ENCODE data around the gene AGAP5. TPM values are rescaled to one million over a fixed set of nuclear protein-coding genes. Genes with fewer than 3 reads are reported as not detected.
"Not testable (repeated sequence)": the region's sequence is repeated elsewhere in the genome, so short reads cannot be mapped to it uniquely, and the experiment has no call there.

Gene AGAP5
- 1 to 10 TPM; 9.3 to 10.0 TPM for total RNA-seq

GRCh38 chr10:73697675-73698159, at the start of gene AGAP5:
AGAP5 (minus strand) TSS chr10:73698109; CDS start chr10:73697755, 354 bp downstream.
- DNase-seq; H3K27ac Mint-ChIP-seq; H3K4me1 Mint-ChIP-seq (ENCODE audit: low read depth); ATAC-seq; POLR2A ChIA-PET; CTCF ChIA-PET; H3K4me3 Mint-ChIP-seq; H3K9me3 Mint-ChIP-seq (ENCODE audit: insufficient read depth); H3K27me3 Mint-ChIP-seq (ENCODE audit: low read depth): not testable (repeated sequence)
- peaks cover 13% of the 10 kb centered on the region for H3K36me3 Mint-ChIP-seq (ENCODE audit: low read depth)

GRCh38 chr10:73746721-73747120, 48.8 kb upstream of the AGAP5 start:
- no peaks in the 10 kb centered on the region for H3K27me3 Mint-ChIP-seq (ENCODE audit: low read depth)
- no peak for ATAC-seq

GRCh38 chr10:73744664-73744975, 46.7 kb upstream of the AGAP5 start:
- peaks cover 32% of the 10 kb centered on the region for H3K4me1 Mint-ChIP-seq (ENCODE audit: low read depth)
- H3K27ac Mint-ChIP-seq = peak overlapping the region; percentile 100
- peak; percentile 43 for ATAC-seq
- peak; percentile 64 for DNase-seq
- H3K9me3 Mint-ChIP-seq (ENCODE audit: insufficient read depth) = no peaks in the 10 kb centered on the region
- peaks cover 31% of the 10 kb centered on the region for H3K36me3 Mint-ChIP-seq (ENCODE audit: low read depth)
- no peaks in the 10 kb centered on the region for H3K27me3 Mint-ChIP-seq (ENCODE audit: low read depth)
- CTCF ChIA-PET = interaction anchor here (1.4 to 2.4 kb wide), 3 partner anchors 14 to 135 kb away, joined by 6 to 11 read pairs (median 7); no protein-coding TSS in a partner anchor
- H3K4me3 Mint-ChIP-seq = peak overlapping the region; percentile 99
- POLR2A ChIA-PET = interaction anchor here (0.9 to 2.7 kb wide), 6 partner anchors 14 to 104 kb away, joined by 3 to 23 read pairs (median 10); partner anchors contain the start of gene ZSWIM8

More at GRCh38 chr10:73746721-73747120, 48.8 kb upstream of the AGAP5 start:
- POLR2A ChIA-PET = interaction anchor here (0.6 kb wide), 1 partner anchor 133 kb away, joined by 5 read pairs; no protein-coding TSS in a partner anchor
- peaks cover 48% of the 10 kb centered on the region for H3K36me3 Mint-ChIP-seq (ENCODE audit: low read depth)
- H3K4me1 Mint-ChIP-seq (ENCODE audit: low read depth) = peaks cover 40% of the 10 kb centered on the region
- no peaks in the 10 kb centered on the region for H3K9me3 Mint-ChIP-seq (ENCODE audit: insufficient read depth)
- H3K4me3 Mint-ChIP-seq = peak overlapping the region; percentile 26
- no peak for DNase-seq
- CTCF ChIA-PET = no interaction called here
- H3K27ac Mint-ChIP-seq = peak overlapping the region; percentile 61

GRCh38 chr10:73743905-73744663, 46.2 kb upstream of the AGAP5 start, which contains the start of gene SEC24C:
SEC24C (plus strand) TSS chr10:73744372; CDS start chr10:73746833, 2,461 bp downstream.
- peaks cover 30% of the 10 kb centered on the region for H3K4me1 Mint-ChIP-seq (ENCODE audit: low read depth)
- H3K27ac Mint-ChIP-seq = peak within 1 kb of the TSS; percentile 100
- POLR2A ChIA-PET = interaction anchor here (0.5 to 2.7 kb wide), 14 partner anchors 9 to 131 kb away, joined by 3 to 27 read pairs (median 8); partner anchors contain the start of genes CHCHD1 and ZSWIM8
- CTCF ChIA-PET = interaction anchor here (0.8 to 2.4 kb wide), 10 partner anchors 12 to 215 kb away, joined by 3 to 13 read pairs (median 4); a partner anchor contains a TSS
- peaks cover 28% of the 10 kb centered on the region for H3K36me3 Mint-ChIP-seq (ENCODE audit: low read depth)
- H3K9me3 Mint-ChIP-seq (ENCODE audit: insufficient read depth) = no peaks in the 10 kb centered on the region
- DNase-seq (peak; percentile 97), ATAC-seq (peak; percentile 95)
- H3K4me3 Mint-ChIP-seq = peak within 1 kb of the TSS; percentile 99
- H3K27me3 Mint-ChIP-seq (ENCODE audit: low read depth) = no peaks in the 10 kb centered on the region

- Mint-ChIP-seq H3K9me3 (ENCODE audit: insufficient read depth) (no peaks in the 10 kb centered on the region), H3K4me3 (peak overlapping the region; percentile 99), H3K36me3 (ENCODE audit: low read depth) (peaks cover 25% of the 10 kb centered on the region), H3K4me1 (ENCODE audit: low read depth) (peaks cover 27% of the 10 kb centered on the region), H3K27ac (peak overlapping the region; percentile 100), H3K27me3 (ENCODE audit: low read depth) (no peaks in the 10 kb centered on the region)
- ATAC-seq (no peak), DNase-seq (no peak)
- ChIA-PET CTCF (interaction anchor here (0.8 to 2.4 kb wide), 11 partner anchors 13 to 215 kb away, joined by 3 to 13 read pairs (median 4); a partner anchor contains a TSS), POLR2A (interaction anchor here (0.7 to 2.7 kb wide), 10 partner anchors 8 to 132 kb away, joined by 3 to 27 read pairs (median 8); partner anchors contain the start of genes CHCHD1 and ZSWIM8)
Observed at GRCh38 chr10:73743327-73743904, 45.5 kb upstream of the AGAP5 start.

DNA sequence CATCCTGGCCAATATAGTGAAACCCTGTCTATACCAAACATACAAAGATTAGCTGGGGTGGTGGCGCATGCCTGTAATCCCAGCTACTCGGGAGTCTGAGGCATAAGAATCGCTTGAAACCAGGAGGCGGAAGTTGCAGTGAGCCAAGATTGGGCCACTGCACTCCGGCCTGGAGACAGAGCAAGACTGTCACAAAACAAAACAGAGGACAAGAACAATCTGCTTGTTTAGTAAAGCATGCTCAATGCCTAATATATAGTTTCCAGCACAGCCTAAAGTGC, 44.5 kb upstream of the AGAP5 start:
- no peaks in the 10 kb centered on the region for H3K9me3 Mint-ChIP-seq (ENCODE audit: insufficient read depth)
- ATAC-seq (no peak), DNase-seq (no peak)
- ChIA-PET CTCF (interaction anchor here (0.9 kb wide), 1 partner anchor 114 kb away, joined by 3 read pairs; no protein-coding TSS in a partner anchor), POLR2A (interaction anchor here (1.9 to 2.1 kb wide), 3 partner anchors 12 to 40 kb away, joined by 8 to 27 read pairs (median 17); partner anchors contain the start of gene CHCHD1)
- no peaks in the 10 kb centered on the region for H3K27me3 Mint-ChIP-seq (ENCODE audit: low read depth)
- peak overlapping the region; percentile 99 for H3K4me3 Mint-ChIP-seq
- H3K36me3 Mint-ChIP-seq (ENCODE audit: low read depth) = peaks cover 28% of the 10 kb centered on the region
- no peak overlapping the region for H3K27ac Mint-ChIP-seq
- peaks cover 27% of the 10 kb centered on the region for H3K4me1 Mint-ChIP-seq (ENCODE audit: low read depth)

DNA sequence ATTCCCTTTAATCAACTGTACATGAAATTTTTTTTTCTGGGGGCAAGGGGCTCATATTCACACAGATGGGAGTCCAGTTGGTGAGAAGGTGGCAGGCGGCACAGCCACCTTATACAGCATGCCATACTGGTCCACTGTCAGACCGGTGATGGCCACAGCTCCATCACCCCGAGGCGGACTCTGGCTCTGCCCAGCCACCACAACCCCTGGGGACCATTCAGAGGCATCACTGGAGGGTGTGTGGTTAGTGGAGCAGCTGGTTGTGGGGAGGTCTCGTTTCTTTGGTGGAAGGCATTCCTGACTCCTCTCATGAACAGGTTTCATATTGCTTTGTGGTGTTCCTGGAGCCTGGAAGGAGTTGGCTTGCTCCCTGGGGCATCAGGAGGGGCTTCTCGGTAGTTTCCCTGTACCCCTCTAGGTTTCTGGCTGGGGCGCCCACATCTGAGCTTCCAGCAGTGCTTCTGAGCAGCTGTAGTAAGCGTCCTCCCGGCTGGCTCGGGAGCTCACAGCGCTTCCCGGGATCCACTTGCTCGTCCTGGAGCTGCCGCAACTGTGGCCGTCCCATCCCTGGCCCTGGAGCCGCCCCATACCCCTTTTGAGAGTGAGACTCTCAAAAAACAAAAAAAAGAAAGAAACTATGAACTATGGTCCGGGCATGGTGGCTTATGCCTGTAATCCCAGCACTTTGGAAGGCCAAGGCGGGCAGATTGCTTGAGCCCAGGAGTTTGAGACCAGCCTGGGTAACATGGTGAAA, 42.8 kb upstream of the AGAP5 start:
- ATAC-seq; DNase-seq; CTCF ChIA-PET; H3K27me3 Mint-ChIP-seq (ENCODE audit: low read depth); H3K4me3 Mint-ChIP-seq; H3K27ac Mint-ChIP-seq; H3K9me3 Mint-ChIP-seq (ENCODE audit: insufficient read depth): not testable (repeated sequence)
- peaks cover 20% of the 10 kb centered on the region for H3K36me3 Mint-ChIP-seq (ENCODE audit: low read depth)
- POLR2A ChIA-PET = interaction anchor here (1.6 kb wide), 1 partner anchor 10 kb away, joined by 4 read pairs; no protein-coding TSS in a partner anchor
- peaks cover 16% of the 10 kb centered on the region for H3K4me1 Mint-ChIP-seq (ENCODE audit: low read depth)

GRCh38 chr10:73734796-73735305, 36.9 kb upstream of the AGAP5 start:
- ATAC-seq (no peak), DNase-seq (no peak)
- H3K27me3 Mint-ChIP-seq (ENCODE audit: low read depth) = no peaks in the 10 kb centered on the region
- H3K36me3 Mint-ChIP-seq (ENCODE audit: low read depth) = peaks cover 14% of the 10 kb centered on the region
- no peak overlapping the region for H3K27ac Mint-ChIP-seq
- ChIA-PET CTCF (no interaction called here), POLR2A (interaction anchor here (0.9 kb wide), 1 partner anchor 9 kb away, joined by 4 read pairs; no protein-coding TSS in a partner anchor)
- no peaks in the 10 kb centered on the region for H3K9me3 Mint-ChIP-seq (ENCODE audit: insufficient read depth)
- no peak overlapping the region for H3K4me3 Mint-ChIP-seq
- H3K4me1 Mint-ChIP-seq (ENCODE audit: low read depth) = peaks cover 12% of the 10 kb centered on the region

- Mint-ChIP-seq H3K9me3 (ENCODE audit: insufficient read depth) (no peaks in the 10 kb centered on the region), H3K27me3 (ENCODE audit: low read depth) (no peaks in the 10 kb centered on the region), H3K4me1 (ENCODE audit: low read depth) (peaks cover 16% of the 10 kb centered on the region), H3K4me3 (no peak overlapping the region), H3K27ac (no peak overlapping the region), H3K36me3 (ENCODE audit: low read depth) (peaks cover 14% of the 10 kb centered on the region)
- ChIA-PET POLR2A (no interaction called here), CTCF (no interaction called here)
- DNase-seq = no peak
- no peak for ATAC-seq
Observed at GRCh38 chr10:73734028-73734720, 36.3 kb upstream of the AGAP5 start.

- POLR2A ChIA-PET = no interaction called here
- H3K27me3 Mint-ChIP-seq (ENCODE audit: low read depth) = no peaks in the 10 kb centered on the region
- H3K27ac Mint-ChIP-seq = no peak overlapping the region
- H3K9me3 Mint-ChIP-seq (ENCODE audit: insufficient read depth) = no peaks in the 10 kb centered on the region
- CTCF ChIA-PET = no interaction called here
- H3K36me3 Mint-ChIP-seq (ENCODE audit: low read depth) = peaks cover 14% of the 10 kb centered on the region
- DNase-seq (no peak), ATAC-seq (no peak)
- H3K4me3 Mint-ChIP-seq = no peak overlapping the region
- H3K4me1 Mint-ChIP-seq (ENCODE audit: low read depth) = peaks cover 16% of the 10 kb centered on the region
Observed at GRCh38 chr10:73732931-73733623, 35.2 kb upstream of the AGAP5 start.

Data from activated CD8-positive, alpha-beta T cell treated with anti-CD3 and anti-CD28 coated beads, Interleukin-2, amount 10 ng/mL, durations not matched to agents 7 days and 5 days (primary cell).